ENCODE results near the gene HOXA3.

The HOXA3 gene

GRCh38 chr7:27115221-27116026, 37.0 kb downstream of the HOXA3 start:
- Histone ChIP-seq H3K4ac (ENCODE audit: low read depth, low read length) (no peak overlapping the region), H2BK15ac (replicated peaks; ENCODE audit: low read depth) (no peak overlapping the region), H3K36me3 (ENCODE audit: control insufficient read depth, insufficient read depth, low read length) (no peaks in the 10 kb centered on the region), H3K79me2 (ENCODE audit: control insufficient read depth, insufficient read depth, low read length) (no peaks in the 10 kb centered on the region), H3K79me1 (ENCODE audit: low read length) (no peaks in the 10 kb centered on the region), H3K27ac (ENCODE audit: low read depth, low read length) (no peak overlapping the region), H3K4me1 (ENCODE audit: control insufficient read depth, low read depth, low read length) (no peaks in the 10 kb centered on the region), H3K18ac (ENCODE audit: low read length) (no peak overlapping the region), H3K23ac (ENCODE audit: low read length) (no peak overlapping the region), H3K4me2 (ENCODE audit: low read length) (no peak overlapping the region), H4K5ac (ENCODE audit: low read length) (no peak overlapping the region), H3K4me3 (ENCODE audit: low read length) (no peak overlapping the region), H3K56ac (ENCODE audit: low read length) (no peak overlapping the region), H2AK5ac (ENCODE audit: low read length) (no peak overlapping the region), H4K8ac (ENCODE audit: low read depth, low read length) (no peak overlapping the region), H3K27me3 (ENCODE audit: insufficient read depth, low read length, poor library complexity) (peaks cover 86% of the 10 kb centered on the region), H2BK120ac (ENCODE audit: low read depth, low read length) (no peak overlapping the region), H3K9ac (ENCODE audit: low read length) (no peak overlapping the region), H2BK5ac (ENCODE audit: low read length) (no peak overlapping the region)
- peak; percentile 64 for DNase-seq
- WGBS (ENCODE audit: extremely low coverage, insufficient coverage, low lambda C conversion rate): no CpG with 5 or more reads among the region's 45 CpGs

GRCh38 chr7:27114881-27115220, 37.5 kb downstream of the HOXA3 start:
- Histone ChIP-seq H3K79me1 (ENCODE audit: low read length) (no peaks in the 10 kb centered on the region), H3K36me3 (ENCODE audit: control insufficient read depth, insufficient read depth, low read length) (no peaks in the 10 kb centered on the region), H3K27me3 (ENCODE audit: insufficient read depth, low read length, poor library complexity) (peaks cover 88% of the 10 kb centered on the region), H4K8ac (ENCODE audit: low read depth, low read length) (no peak overlapping the region), H3K4me3 (ENCODE audit: low read length) (no peak overlapping the region), H2BK5ac (ENCODE audit: low read length) (no peak overlapping the region), H3K56ac (ENCODE audit: low read length) (no peak overlapping the region), H2AK5ac (ENCODE audit: low read length) (no peak overlapping the region), H3K27ac (ENCODE audit: low read depth, low read length) (no peak overlapping the region), H3K4me2 (ENCODE audit: low read length) (no peak overlapping the region), H4K5ac (ENCODE audit: low read length) (no peak overlapping the region), H3K79me2 (ENCODE audit: control insufficient read depth, insufficient read depth, low read length) (no peaks in the 10 kb centered on the region), H3K4ac (ENCODE audit: low read depth, low read length) (no peak overlapping the region), H2BK15ac (replicated peaks; ENCODE audit: low read depth) (no peak overlapping the region), H3K9ac (ENCODE audit: low read length) (no peak overlapping the region), H3K23ac (ENCODE audit: low read length) (no peak overlapping the region), H3K18ac (ENCODE audit: low read length) (no peak overlapping the region), H3K4me1 (ENCODE audit: control insufficient read depth, low read depth, low read length) (no peaks in the 10 kb centered on the region), H2BK120ac (ENCODE audit: low read depth, low read length) (no peak overlapping the region)
- no CpG with 5 or more reads among the region's 6 CpGs for WGBS (ENCODE audit: extremely low coverage, insufficient coverage, low lambda C conversion rate)
- no peak for DNase-seq

DNA sequence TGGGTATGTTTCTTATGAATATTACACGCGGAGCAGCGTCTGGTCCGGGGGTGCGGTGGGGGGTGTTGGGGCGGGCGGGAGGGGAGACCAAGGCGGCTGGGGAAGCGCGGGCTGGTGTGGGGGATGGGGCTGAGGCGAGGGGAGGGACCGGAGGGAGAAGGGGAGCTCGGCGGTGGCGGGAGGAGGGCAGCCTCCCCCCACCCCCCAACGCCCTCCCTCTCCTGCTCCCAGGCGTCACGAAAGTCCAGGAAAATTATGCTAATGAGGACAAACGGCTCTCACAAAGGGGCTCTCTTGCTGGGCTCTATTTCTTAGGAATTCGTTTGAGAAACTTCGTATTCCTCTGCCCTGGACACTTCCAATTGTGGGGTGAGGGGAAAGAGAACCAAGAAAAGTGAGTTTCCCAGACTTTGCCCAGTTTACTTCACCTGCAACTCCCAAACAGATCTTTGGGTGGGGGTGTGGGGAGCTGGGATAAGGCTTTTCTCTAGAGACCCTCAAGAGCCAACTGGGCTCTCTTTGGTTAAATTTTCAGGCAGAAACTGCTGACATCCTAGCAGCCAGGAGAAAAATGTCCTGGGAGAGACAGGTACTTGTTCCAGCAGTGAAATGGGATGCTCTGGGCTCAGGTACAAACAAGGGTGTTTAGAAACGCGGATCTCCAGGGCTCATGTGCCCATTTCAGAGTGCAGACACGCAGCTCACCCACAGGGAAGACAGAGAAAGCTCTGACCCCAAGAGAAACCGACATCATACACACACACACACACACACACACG, 38.2 kb downstream of the HOXA3 start:
- no peak overlapping the region for H2BK120ac ChIP-seq (ENCODE audit: low read depth, low read length)
- H3K27me3 ChIP-seq (ENCODE audit: insufficient read depth, low read length, poor library complexity): peaks cover 88% of the 10 kb centered on the region
- no peak overlapping the region for H4K8ac ChIP-seq (ENCODE audit: low read depth, low read length)
- H4K5ac ChIP-seq (ENCODE audit: low read length): no peak overlapping the region
- H3K79me2 ChIP-seq (ENCODE audit: control insufficient read depth, insufficient read depth, low read length): no peaks in the 10 kb centered on the region
- no peak overlapping the region for H2BK5ac ChIP-seq (ENCODE audit: low read length)
- H3K4ac ChIP-seq (ENCODE audit: low read depth, low read length): no peak overlapping the region
- H3K23ac ChIP-seq (ENCODE audit: low read length): no peak overlapping the region
- no peak overlapping the region for H3K4me3 ChIP-seq (ENCODE audit: low read length)
- no peak overlapping the region for H3K4me2 ChIP-seq (ENCODE audit: low read length)
- WGBS (ENCODE audit: extremely low coverage, insufficient coverage, low lambda C conversion rate): no CpG with 5 or more reads among the region's 26 CpGs
- H3K27ac ChIP-seq (ENCODE audit: low read depth, low read length): no peak overlapping the region
- H3K18ac ChIP-seq (ENCODE audit: low read length): no peak overlapping the region
- no peaks in the 10 kb centered on the region for H3K36me3 ChIP-seq (ENCODE audit: control insufficient read depth, insufficient read depth, low read length)
- DNase-seq: no peak
- no peaks in the 10 kb centered on the region for H3K79me1 ChIP-seq (ENCODE audit: low read length)
- no peak overlapping the region for H3K56ac ChIP-seq (ENCODE audit: low read length)
- no peak overlapping the region for H2BK15ac ChIP-seq (replicated peaks; ENCODE audit: low read depth)
- H2AK5ac ChIP-seq (ENCODE audit: low read length): no peak overlapping the region
- no peaks in the 10 kb centered on the region for H3K4me1 ChIP-seq (ENCODE audit: control insufficient read depth, low read depth, low read length)
- H3K9ac ChIP-seq (ENCODE audit: low read length): no peak overlapping the region

DNA sequence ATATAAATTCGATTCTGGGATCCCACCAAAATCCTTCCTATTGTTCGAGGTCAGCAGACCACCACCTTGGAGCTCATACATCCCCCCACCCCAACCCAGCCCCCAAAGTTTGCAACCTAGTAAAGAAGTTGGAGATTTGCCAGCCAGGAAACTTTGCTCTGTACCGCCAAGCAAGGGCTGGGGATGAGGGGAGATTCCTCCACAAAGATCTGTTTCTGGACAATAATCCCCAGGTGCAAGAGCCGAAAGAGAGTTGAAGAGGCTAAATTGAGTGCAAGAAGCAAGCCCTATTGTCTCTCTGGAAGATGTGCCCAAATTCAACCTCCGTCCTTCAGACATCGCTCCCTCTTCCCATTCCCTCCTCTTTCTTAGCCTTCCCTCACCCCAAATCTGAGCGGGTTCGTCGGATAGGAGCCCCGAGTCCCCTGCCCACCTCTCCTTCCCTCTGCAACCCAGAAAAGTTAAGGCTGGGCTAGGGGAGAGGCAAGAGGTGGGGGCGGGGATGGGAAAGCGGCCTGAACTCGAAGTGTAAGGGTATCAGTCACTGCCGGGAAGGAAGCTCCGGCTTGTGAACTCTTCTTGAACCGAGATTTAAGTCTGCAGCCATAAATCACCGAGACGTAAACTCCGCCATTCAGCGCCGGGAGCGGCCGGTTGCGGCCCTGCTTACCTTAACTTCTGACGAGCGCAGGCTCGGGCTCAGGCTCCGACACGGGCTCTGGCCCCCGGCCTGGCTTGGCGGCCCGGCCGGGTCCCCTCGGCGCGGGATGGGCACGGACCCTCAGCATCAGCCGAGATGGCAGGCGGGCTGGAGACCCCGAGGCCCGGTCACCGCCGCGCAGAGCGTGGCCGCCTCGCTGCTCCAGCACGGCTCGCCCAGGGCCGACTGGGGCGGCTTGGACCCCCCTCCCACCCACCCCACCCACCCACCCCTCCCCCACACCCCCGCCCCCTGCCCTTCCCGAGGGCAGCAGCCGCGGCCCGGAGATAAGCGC, 39.1 kb downstream of the HOXA3 start:
- no peaks in the 10 kb centered on the region for H3K36me3 ChIP-seq (ENCODE audit: control insufficient read depth, insufficient read depth, low read length)
- H4K8ac ChIP-seq (ENCODE audit: low read depth, low read length): no peak overlapping the region
- H3K27me3 ChIP-seq (ENCODE audit: insufficient read depth, low read length, poor library complexity): peaks cover 87% of the 10 kb centered on the region
- H3K56ac ChIP-seq (ENCODE audit: low read length): no peak overlapping the region
- DNase-seq: peak; percentile 78
- H3K18ac ChIP-seq (ENCODE audit: low read length): no peak overlapping the region
- no peak overlapping the region for H2BK5ac ChIP-seq (ENCODE audit: low read length)
- no peaks in the 10 kb centered on the region for H3K79me2 ChIP-seq (ENCODE audit: control insufficient read depth, insufficient read depth, low read length)
- H3K79me1 ChIP-seq (ENCODE audit: low read length): no peaks in the 10 kb centered on the region
- no peak overlapping the region for H2AK5ac ChIP-seq (ENCODE audit: low read length)
- no peak overlapping the region for H2BK120ac ChIP-seq (ENCODE audit: low read depth, low read length)
- no peak overlapping the region for H3K9ac ChIP-seq (ENCODE audit: low read length)
- no peak overlapping the region for H4K5ac ChIP-seq (ENCODE audit: low read length)
- no peak overlapping the region for H3K4me3 ChIP-seq (ENCODE audit: low read length)
- no peak overlapping the region for H3K27ac ChIP-seq (ENCODE audit: low read depth, low read length)
- no peak overlapping the region for H2BK15ac ChIP-seq (replicated peaks; ENCODE audit: low read depth)
- H3K4ac ChIP-seq (ENCODE audit: low read depth, low read length): no peak overlapping the region
- no peaks in the 10 kb centered on the region for H3K4me1 ChIP-seq (ENCODE audit: control insufficient read depth, low read depth, low read length)
- peak overlapping the region; percentile 36 for H3K4me2 ChIP-seq (ENCODE audit: low read length)
- H3K23ac ChIP-seq (ENCODE audit: low read length): no peak overlapping the region
- no CpG with 5 or more reads among the region's 57 CpGs for WGBS (ENCODE audit: extremely low coverage, insufficient coverage, low lambda C conversion rate)

- Histone ChIP-seq H3K27me3 (ENCODE audit: insufficient read depth, low read length, poor library complexity) (peaks cover 87% of the 10 kb centered on the region), H4K5ac (ENCODE audit: low read length) (no peak overlapping the region), H3K4me3 (ENCODE audit: low read length) (no peak overlapping the region), H3K4me1 (ENCODE audit: control insufficient read depth, low read depth, low read length) (no peaks in the 10 kb centered on the region), H3K36me3 (ENCODE audit: control insufficient read depth, insufficient read depth, low read length) (no peaks in the 10 kb centered on the region), H3K18ac (ENCODE audit: low read length) (no peak overlapping the region), H2BK5ac (ENCODE audit: low read length) (no peak overlapping the region), H3K4ac (ENCODE audit: low read depth, low read length) (no peak overlapping the region), H3K79me2 (ENCODE audit: control insufficient read depth, insufficient read depth, low read length) (no peaks in the 10 kb centered on the region), H2BK120ac (ENCODE audit: low read depth, low read length) (no peak overlapping the region), H3K9ac (ENCODE audit: low read length) (no peak overlapping the region), H3K27ac (ENCODE audit: low read depth, low read length) (no peak overlapping the region), H3K79me1 (ENCODE audit: low read length) (no peaks in the 10 kb centered on the region), H3K4me2 (ENCODE audit: low read length) (no peak overlapping the region), H2BK15ac (replicated peaks; ENCODE audit: low read depth) (no peak overlapping the region), H4K8ac (ENCODE audit: low read depth, low read length) (no peak overlapping the region), H3K23ac (ENCODE audit: low read length) (no peak overlapping the region), H2AK5ac (ENCODE audit: low read length) (no peak overlapping the region), H3K56ac (ENCODE audit: low read length) (no peak overlapping the region)
- no peak for DNase-seq
- no CpG with 5 or more reads among the region's 4 CpGs for WGBS (ENCODE audit: extremely low coverage, insufficient coverage, low lambda C conversion rate)
Measured at GRCh38 chr7:27112361-27112760, 40.0 kb downstream of the HOXA3 start.

All from mesendoderm (in vitro differentiated cells).